Peyer's patch (tissue), 4 donors: ENCODE data around the gene RNASE11. TPM values are rescaled to one million over a fixed set of nuclear protein-coding genes. Genes with fewer than 3 reads are reported as not detected.

Experiments
- DNase-seq, 3 donors: peaks; one replicate each; pipeline ENCODE4 v3.0.0-alpha.2; 2017 to 2019
- H3K27ac ChIP-seq, 4 donors: fragments of 200-600 bp; sonication (generic); one replicate each; pipeline ENCODE4 v1.5.1; 2016 to 2019
- H3K27me3 ChIP-seq, 2 donors: fragments of 200-600 bp; sonication (generic); one replicate each; pipeline ENCODE4 v1.5.1; 2019
- H3K36me3 ChIP-seq, 3 donors: fragments of 200-600 bp; sonication (generic); one replicate each; pipeline ENCODE4 v1.5.1; 2016 to 2019
- H3K4me1 ChIP-seq, 4 donors: fragments of 200-600 bp; sonication (generic); one replicate each; pipeline ENCODE4 v1.5.1; 2016 to 2019
- H3K4me3 ChIP-seq, 4 donors: fragments of 200-600 bp; sonication (generic); 1 replicate in 3 of 4; 2 replicates in 1 of 4; pipeline ENCODE4 v1.5.1; 2016 to 2019; ENCODE audit warnings: mild to moderate bottlenecking in 1 of 4
- H3K9me3 ChIP-seq, 4 donors: fragments of 200-600 bp; sonication (generic); one replicate each; pipeline ENCODE4 v1.5.1; 2016 to 2019; ENCODE audit warnings: mild to moderate bottlenecking in 1 of 4
- CTCF ChIP-seq, 6 experiments: fragments of 450-650 bp in 4 of 6; fragments of 200-600 bp in 2 of 6; sonication (generic) in 1 of 6; IDR thresholded peaks; one replicate each; pipeline ENCODE4 v1.5.1; 2017 to 2019; ENCODE audit warnings: antibody characterized with exemption in 6 of 6, mild to moderate bottlenecking in 3 of 6, moderate library complexity in 1 of 6
- POLR2A ChIP-seq, 2 donors: fragments of 450-650 bp; IDR thresholded peaks; one replicate each; pipeline ENCODE4 v1.5.1; 2017; ENCODE audit warnings: antibody characterized with exemption in 2 of 2, mild to moderate bottlenecking in 2 of 2, moderate library complexity in 2 of 2
- total RNA-seq, 4 donors: library from RNA; depleted of rRNA; stranded (reverse); fragments of >200 nt; gene quantifications; one replicate each; pipeline ENCODE4 v1.1.0, GENCODE V29; 2016

RNASE11 gene
- total RNA-seq, 4 donors from 2014 or later, result not detected

DNA sequence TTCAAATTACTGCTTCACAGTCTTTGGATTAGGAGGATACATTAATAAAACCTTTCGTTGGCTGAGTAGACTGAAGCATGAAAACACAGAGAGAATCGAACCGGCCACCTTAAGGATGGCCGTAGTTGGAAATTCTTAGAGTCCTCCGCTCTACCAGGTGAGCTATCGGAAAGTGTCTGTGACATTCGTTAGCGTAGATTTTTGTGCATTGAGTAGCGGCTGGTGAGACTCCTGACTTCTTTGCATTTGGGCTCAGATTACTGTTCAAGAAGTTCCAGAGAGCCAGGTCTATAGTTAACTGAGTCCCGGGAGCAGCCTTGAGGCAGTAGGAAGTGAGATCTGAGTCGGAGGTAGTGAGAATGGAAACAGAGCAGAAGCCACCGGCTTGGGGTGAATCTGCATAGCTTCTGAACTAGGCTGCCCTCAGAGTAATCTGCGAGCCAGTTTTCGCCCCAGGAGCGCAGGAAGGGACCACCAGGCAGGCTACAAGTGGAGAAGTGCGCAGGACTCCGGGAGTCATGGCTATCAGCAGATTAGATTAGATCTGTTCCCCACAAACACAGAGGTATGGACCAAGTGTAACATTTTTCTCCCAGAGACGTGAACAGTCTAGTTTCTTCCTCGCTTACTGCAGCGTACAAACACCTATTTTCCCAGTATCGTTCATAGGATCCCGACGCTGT, 42.7 kb upstream of the RNASE11 start:
- H3K9me3 ChIP-seq, result no peaks in the 10 kb centered on the region
- DNase-seq, result peak in 1 of 3 donors; percentile 53
- no peak for TF ChIP-seq CTCF (IDR thresholded peaks at IDR 0.05)
- no peak for TF ChIP-seq POLR2A (IDR thresholded peaks at IDR 0.05)
- H3K4me3 ChIP-seq, result peak overlapping the region; percentile 20 to 46 (median 32)
- H3K27ac ChIP-seq, result peak overlapping the region in 1 of 4 donors; percentile 68
- H3K4me1 ChIP-seq, result peaks cover 0 to 22% (median 9%) of the 10 kb centered on the region in 4 donors
- no peaks in the 10 kb centered on the region for H3K36me3 ChIP-seq
- H3K27me3 ChIP-seq, result no peaks in the 10 kb centered on the region

DNA sequence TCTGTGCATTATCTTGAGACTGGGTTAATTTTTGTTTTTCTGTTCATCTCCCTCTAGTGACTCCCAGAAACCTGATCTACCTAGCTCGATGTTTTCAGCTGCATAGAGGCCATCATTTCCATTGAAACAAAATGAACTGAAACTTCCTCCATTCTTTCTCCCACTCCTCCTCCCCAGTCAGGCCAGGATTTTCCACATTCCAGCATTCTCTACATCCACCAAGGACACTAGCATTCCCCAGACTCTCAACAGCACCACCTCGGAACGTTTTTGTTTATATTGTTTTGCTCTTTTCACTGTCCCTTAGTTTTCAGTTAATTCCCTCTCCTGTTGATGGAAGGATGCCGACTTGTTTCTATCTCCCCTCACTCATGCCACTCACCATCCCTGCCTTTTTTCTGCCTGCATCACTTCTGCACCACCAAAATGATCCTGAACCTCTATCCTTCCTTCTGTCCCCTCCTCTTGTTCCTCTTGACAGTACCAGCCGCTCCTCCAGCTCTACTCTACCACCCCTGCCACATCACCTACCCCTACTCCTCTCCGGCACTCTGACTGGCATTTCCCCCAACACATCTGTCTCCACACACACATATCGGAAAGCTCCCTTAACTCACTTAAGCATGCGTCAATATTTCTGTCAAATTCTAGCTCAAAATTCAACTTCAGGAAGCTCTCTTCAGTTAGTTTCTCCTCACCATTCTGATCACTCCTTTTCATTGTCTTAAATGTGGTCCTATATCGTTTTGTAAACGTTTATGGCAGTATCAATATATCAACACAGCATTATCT, 40.5 kb upstream of the RNASE11 start:
- H3K27me3 ChIP-seq, result no peaks in the 10 kb centered on the region
- TF ChIP-seq CTCF (IDR thresholded peaks at IDR 0.05) (no peak), POLR2A (IDR thresholded peaks at IDR 0.05) (no peak)
- no peak for DNase-seq
- H3K4me1 ChIP-seq, result peaks cover 0 to 22% (median 12%) of the 10 kb centered on the region in 4 donors
- H3K36me3 ChIP-seq, result no peaks in the 10 kb centered on the region
- no peaks in the 10 kb centered on the region for H3K9me3 ChIP-seq
- H3K4me3 ChIP-seq, result no peak overlapping the region
- H3K27ac ChIP-seq, result no peak overlapping the region

DNA sequence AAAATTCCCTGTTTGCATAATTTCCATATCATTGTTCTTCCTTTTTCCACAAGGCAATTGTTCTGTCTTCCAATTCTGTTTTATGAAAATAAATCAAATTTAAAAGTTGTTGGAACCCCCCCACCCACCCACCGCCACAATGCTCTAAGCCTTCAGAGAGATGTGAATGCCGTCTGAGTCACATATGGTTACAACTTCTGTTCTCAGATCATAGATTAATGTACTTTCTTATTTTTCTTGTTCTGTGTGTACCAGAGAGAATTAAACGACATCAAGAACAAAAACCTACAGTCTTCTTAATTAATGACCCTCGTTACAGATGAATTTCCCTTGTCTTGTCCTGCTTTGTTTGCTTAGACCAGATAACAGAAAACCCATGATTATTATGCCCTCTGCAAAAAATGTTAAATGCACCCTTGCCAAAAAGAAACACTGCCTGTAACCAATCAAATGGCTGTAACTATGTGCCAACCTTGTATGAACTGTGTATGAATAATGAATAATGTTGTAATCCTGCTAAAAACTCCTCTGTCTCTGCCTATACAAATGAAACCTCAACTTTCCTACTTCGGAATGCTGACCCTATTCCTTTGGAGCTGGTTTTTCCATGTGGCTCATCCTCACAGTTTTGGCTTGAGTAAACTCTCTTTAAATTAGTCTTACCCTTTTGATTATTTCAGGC, 39.7 kb upstream of the RNASE11 start:
- H3K4me1 ChIP-seq, result peaks cover 0 to 20% (median 12%) of the 10 kb centered on the region in 4 donors
- no peaks in the 10 kb centered on the region for H3K36me3 ChIP-seq
- H3K4me3 ChIP-seq, result no peak overlapping the region
- no peaks in the 10 kb centered on the region for H3K9me3 ChIP-seq
- DNase-seq, result no peak
- H3K27ac ChIP-seq, result no peak overlapping the region
- H3K27me3 ChIP-seq, result no peaks in the 10 kb centered on the region
- no peak for TF ChIP-seq CTCF (IDR thresholded peaks at IDR 0.05)
- TF ChIP-seq POLR2A (IDR thresholded peaks at IDR 0.05), result no peak

GRCh38 chr14:20626274-20626673, 38.5 kb upstream of the RNASE11 start:
- TF ChIP-seq CTCF (IDR thresholded peaks at IDR 0.05), result no peak
- TF ChIP-seq POLR2A (IDR thresholded peaks at IDR 0.05), result no peak
- Histone ChIP-seq H3K4me3 (no peak overlapping the region), H3K36me3 (no peaks in the 10 kb centered on the region), H3K27me3 (no peaks in the 10 kb centered on the region), H3K9me3 (no peaks in the 10 kb centered on the region), H3K27ac (no peak overlapping the region), H3K4me1 (peaks cover 0 to 9% (median 9%) of the 10 kb centered on the region in 4 donors)
- DNase-seq, result no peak

- H3K4me3 ChIP-seq, result peak overlapping the region in 3 of 4 donors; percentile 4 to 27 (median 21)
These were observed 36.8 kb upstream of the RNASE11 start for GRCh38 chr14:20624495-20625070.

More at GRCh38 chr14:20624495-20625070, 36.8 kb upstream of the RNASE11 start:
- no peaks in the 10 kb centered on the region for H3K36me3 ChIP-seq
- H3K4me1 ChIP-seq, result peaks cover 0 to 5% (median 0%) of the 10 kb centered on the region in 4 donors
- peak; percentile 69 to 91 (median 74) for DNase-seq
- no peak for TF ChIP-seq CTCF (IDR thresholded peaks at IDR 0.05)
- peak in 1 of 2 donors; percentile 23 for TF ChIP-seq POLR2A (IDR thresholded peaks at IDR 0.05)
- H3K27ac ChIP-seq, result peak overlapping the region in 2 of 4 donors; percentile 8 to 51
- no peaks in the 10 kb centered on the region for H3K9me3 ChIP-seq
- no peaks in the 10 kb centered on the region for H3K27me3 ChIP-seq
